Activated effector memory CD4-positive, alpha-beta T cell treated with anti-CD3 and anti-CD28 coated beads, Interleukin-2, amount 50 U/mL, for 16 hours (primary cell): ENCODE measurements around the gene TNS3.

ENCODE experiments used
- DNase-seq: peaks from one replicate; pipeline ENCODE4 v3.0.0-alpha.2; 2020

The TNS3 gene

DNA sequence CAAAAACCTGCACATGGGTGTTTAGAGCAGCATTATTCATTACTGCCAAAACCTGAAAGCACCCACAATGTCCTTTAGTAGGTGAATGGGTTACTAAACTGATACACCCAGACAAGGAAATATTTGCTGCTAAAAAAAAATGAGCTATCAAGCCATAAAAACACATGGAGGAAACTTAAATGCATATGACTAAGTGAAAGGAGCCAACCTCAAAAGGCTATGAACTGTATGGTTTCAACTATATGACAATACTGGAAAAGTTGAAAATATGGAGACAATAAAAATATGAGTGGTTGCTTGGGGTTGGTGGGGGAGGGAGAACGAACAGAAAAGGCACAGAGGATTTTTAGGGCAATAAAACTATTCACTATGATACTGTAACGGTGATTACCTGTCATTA lies 291.0 kb downstream of the TNS3 start:
- DNase-seq: no peak

DNA sequence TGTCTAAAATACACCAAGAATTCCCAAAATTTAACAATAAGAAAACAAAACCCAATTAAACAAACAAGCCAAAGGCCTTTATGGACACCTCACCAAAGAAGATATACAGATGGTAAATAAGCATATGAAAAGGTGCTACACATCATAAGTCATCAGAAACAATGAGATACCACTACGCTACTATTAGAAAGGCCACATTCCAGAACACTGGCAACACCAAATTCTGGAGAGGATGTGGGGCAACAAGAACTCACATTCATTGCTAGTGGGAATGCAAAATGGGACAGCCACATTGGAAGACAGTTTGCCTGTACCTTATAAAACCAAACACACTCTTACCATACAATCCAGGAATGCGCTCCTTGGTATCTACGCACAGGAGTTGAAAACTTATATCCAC lies 291.4 kb downstream of the TNS3 start:
- DNase-seq: no peak

DNA sequence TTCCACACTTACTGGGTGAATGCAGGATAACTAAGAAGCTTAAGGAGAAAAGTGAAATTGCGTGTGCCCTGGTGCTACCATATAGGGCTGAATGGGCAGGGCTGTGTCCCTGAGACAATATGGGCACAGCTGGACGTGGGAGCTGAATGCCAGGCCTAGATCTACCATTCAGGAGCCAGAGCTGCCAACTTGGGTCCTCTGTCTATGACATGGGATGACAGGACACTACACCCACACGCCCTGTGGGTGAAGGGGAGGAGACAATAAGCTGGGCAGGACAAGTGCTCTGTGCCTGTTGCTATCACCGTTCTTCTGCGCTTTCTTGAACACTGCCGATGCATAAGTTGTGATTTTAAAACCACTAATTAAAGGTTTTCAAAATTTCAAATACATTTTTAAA lies 293.9 kb downstream of the TNS3 start:
- no peak for DNase-seq

DNA sequence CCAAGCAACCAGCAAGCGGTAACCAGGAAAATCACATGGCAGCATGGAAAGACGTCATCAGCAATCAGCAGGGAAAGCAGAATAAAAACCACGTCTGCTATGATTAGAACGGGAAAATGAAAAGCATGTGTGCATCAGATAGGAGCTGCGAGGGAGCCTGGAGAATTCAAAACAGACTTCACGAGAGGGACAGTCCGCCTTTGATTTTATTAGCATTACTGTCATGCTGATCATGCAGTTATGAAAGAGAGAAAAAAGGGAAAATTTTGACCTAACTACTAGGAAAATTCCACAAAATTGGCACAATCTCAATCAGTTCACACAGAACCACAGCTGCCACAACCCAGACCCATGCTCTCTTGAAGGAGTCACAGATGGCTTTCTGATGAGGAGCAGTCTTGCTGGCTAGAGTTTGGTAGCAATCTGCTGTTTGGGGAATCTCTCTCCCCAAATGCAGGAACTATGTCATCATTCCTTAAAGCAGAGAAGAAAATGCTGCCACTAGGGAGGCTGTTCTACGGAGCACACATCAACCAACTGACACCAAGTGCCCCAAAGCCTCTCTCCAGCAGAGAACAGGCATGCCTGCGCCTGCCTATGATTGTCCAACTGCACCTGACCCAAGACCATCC lies 295.9 kb downstream of the TNS3 start:
- no peak for DNase-seq

DNA sequence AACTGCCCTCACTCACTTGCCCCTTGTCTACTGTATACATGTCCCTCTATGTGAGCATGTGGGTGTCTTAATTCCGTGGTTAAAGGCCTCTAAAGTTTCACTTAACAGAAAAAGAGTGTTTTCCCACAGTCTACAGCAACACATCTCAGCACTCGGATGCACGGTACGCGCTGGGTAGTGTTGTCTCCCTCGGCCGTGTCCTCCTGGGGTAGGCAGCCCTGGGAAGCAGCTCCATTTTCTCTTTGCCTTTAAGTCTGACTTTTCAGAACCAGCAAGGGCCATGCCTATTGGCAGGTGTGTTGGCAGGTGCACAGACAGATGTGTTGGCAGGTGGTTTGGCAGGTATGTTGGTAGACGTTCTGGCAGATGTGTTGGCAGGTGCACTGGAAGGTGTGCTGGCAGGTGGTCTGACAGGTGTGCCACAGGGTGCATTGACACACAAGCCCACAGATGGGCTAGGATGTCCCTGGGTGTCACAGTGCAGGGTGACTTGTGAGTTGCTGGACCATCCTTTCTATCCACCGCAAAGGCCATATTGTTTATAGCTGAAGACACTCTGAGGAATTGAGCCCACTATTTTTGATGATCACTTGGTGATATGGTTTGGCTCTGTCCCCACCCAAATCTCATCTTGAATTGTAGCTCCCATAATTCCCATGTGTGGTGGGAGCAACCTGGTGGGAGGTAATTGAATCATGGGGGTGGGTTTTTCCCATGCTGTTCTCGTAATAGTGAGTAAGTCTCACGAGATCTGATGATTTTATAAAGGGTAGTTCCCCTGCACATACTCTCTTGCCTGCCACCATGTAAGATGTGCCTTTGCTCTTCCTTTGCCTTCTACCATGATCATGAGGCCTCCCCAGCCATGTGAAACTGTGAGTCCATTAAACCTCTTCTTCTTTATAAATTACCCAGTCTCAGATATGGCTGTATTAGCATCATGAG lies 296.9 kb downstream of the TNS3 start:
- DNase-seq: no peak

DNA sequence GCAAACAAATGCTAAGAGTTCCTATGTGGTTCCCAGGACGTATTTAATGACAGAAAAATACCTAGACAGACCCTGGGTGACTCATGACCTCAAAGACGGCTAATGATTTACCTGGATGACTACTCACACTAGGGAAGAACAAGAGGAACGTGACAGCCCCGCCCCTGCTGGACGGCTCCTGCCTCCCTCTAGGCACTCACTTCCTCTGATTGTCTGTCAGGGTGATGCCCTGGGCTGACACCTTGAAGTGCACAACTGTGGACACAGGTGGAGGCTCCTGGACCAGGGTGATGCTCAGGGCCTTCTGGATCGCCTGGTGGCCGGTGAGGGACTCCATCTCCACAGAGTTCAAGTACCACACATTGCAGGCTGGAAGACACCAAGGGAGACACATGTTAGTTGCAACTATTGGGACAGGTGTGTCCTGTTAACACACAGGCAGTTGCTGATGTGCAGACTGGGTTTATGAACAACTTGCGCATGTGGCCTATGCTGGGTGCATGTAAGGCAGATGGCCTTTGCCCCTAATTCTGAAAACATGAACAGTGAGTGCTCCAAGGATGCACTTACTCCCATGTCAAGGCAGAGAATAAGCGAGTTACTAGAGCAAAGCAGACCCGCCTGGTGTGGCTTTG lies 298.3 kb downstream of the TNS3 start:
- DNase-seq: no peak

DNA sequence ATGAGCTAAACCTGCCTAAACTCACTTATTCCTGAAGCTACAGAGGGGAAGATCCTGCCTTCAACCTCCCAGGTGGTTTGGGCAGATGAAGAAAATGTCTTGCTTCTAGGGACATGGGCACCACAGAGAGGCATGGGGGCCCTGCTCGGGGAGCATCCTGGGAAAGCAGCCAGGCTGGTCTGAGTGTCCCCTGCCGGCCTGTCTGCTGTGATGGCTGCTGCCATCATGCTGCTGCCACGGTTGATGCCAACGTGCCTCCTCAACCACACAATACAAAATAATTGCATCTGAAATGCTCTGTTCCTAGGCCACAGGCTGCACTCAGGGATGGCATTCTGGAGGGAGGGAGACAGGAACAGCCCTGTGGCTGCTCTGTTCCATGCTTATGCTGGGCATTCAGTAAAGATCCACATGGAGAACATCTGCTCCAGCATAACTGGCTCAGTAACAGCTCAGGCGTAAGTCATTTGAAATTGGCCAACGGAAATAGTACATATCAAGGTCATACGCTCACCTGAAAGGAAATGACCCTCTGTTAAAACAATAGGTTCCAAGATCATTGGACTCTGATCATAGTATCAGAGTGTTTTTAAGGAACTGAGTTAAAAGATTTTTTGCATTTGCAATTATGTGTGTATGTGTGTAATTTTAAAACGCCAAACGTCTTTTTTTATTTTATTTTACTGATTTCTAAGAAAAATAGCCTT lies 299.0 kb downstream of the TNS3 start:
- DNase-seq: no peak

DNA sequence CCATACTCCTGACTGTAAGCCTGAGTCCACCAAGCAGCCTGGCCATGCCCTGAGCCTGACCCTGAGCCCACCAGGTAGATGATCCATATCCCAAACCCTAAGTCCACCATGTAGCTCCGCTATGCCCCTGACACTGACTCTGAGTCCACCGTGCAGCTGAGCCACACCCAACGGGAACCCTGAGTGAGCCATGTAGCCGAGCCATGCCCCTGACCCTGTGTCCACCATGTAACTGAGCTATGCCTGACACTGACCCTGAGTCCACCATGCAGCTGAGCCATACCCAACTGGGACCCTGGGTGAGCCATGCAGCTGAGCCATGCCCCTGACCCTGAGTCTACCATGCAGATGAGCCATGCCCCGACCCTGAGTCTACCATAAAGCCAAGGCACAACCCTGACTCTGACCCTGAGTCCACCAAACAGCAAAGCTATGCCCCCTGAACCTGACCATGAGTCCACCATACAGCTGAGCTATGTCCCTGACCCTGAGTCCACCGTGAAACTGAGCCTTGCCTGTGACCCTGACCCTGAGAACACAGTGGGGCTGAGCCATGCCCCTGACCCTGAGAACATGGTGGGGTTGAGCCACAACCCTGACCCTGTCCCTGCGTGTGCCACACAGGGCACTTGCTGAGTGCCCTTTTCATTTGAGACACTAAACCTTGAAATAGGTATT lies 299.8 kb downstream of the TNS3 start:
- no peak for DNase-seq

DNA sequence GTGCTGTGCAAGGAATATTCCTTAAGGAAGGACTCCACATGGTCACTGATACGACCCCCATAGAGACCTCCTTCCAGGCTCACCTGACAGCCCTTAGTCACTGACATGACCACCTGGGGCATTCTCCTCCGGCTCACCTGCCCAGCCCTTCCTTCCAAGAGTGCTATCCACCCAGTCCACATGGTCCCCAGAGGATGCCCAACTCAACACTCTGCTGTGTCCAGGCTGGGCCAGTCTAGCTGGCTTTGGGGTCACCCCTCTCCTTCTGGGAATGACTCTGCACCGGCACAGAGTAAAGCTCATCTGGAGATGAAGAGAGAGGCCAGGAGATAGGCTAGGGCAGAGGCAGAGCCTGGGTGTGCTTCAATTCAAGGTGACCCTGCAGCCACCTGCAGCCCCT lies 300.8 kb downstream of the TNS3 start:
- DNase-seq: no peak

DNA sequence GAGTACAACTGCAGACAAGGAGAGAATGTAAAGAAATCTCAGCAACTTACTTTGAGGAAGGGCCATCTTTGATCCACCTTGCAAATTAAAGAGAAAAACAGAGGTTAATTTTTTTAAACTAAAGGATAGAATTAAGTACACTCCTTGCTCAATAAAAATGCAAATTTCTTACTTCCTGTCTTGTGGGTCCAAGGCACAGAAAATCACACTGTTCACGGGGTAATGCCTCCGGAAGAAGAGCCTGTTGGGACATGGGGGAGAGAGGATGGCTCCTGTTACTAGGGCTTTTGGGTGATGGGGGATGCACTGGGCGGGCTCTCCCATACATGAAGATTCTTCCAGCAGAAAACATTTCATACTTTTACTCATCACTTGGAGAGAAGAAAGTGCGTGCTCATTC lies 301.8 kb downstream of the TNS3 start:
- DNase-seq: no peak

DNA sequence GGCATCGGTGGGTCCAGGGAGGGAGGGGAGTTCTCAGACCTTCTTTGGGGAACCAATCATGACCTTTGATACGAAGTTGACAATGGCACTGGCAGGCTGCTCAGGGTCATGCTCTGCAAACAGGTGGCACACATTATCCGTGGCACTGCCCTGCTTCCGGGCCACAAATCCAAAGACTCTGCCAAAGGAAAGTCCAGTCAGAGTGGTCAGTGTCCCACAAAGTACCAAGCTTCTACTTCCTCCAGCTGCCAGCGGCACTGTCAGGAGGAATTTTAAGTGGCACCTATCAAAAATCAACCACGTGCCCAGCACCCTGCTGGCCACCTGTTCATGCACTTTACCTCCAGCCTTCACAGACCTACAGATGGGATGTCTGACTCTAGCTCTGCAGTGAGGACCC lies 303.9 kb downstream of the TNS3 start:
- no peak for DNase-seq

DNA sequence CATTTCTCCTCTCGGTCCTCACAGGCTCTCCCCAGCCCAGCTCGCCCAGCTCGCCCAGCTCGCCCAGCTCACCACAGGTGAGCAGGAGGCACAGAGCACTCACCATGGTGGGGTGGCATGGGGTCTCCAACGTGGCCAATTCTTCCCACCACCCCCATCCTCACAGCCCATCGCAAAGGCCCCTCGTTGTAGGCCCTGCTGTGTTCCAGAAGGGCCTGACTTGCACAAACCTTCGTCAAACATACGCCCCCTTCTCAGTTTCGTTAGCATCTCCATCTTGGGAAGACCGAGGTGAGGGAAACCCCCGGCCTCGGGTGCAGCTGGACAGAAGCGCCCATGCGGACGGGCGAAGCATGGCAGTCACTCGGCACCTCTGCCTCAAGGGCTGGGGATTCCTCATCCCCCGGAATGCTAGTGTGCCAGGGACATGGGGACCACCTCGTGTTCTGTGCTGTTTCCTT lies 304.6 kb downstream of the TNS3 start:
- no peak for DNase-seq

DNA sequence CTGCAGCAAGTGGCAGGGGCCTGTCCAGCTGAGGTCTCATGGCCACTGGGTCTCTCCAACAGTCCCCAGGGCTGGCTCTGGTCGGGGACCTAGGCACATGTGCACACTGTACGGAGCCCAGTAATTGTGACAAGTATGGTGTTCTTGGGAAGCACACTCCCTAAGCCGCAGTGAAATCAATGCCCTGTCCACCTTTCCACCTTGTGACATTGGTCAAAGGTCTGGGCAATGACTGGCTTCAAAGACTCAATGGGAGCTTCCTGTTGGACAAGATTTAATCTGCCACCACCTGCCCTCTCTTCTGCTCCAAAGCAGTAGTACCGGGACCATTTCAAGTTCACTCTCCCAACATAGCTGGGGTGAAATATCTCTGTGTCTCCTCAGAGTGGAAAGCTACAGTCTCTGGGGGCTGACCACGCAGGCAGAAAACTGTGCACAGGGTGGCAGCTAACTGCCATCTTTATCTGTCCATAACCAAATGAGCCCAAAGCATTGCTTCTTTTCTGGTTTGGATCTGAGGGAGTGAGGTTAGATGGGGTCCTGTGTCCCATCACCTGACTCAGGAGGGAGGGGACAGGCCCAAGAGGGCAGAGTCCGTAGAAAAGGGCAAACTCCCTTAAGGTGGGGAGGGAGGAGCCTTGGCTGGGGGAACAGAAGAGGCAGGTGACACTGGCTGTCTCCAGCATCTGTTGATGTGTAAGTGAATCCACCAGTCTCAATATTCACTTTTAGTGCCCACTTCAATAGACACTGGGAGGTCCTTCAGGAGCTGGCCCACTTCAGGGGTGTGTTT lies 307.7 kb downstream of the TNS3 start:
- no peak for DNase-seq

DNA sequence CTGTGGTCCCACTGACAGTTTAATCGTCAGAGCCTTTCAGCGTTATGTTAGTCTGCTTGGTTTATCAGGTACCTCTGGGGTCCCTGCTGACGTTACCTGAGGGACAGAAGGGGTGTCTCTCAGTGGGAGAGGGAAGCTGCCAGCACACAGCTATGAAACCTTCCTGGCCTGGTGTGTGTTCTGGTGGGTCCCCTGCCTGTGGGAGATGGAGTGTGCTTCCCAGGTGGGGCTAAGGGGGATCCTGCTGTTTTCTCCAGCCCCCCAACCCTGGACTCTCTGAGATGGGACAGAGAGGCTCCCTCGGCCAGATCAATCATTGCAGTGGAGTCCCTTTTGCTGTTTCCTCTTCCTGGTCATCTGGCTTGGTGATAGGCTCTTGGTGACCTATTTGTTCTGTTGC lies 308.8 kb downstream of the TNS3 start:
- no peak for DNase-seq

DNA sequence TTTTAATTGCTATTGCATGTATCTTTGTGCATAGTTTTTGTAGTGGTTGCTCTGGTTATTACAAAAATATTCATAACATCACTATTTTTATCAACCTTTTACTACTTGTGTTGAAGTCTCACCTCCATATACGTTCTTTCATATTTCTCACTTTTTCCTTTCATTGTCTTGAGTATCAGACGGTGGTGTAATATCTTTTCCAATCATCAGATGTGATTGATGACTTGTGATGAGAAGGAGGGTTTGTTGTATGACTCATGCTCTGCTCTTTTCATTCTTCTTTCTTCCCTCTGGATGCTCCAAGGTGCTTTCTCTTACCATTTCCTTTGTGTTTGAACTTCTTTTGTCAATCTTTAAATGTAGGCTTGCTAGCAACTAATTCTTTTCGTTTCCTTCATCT lies 310.2 kb downstream of the TNS3 start:
- no peak for DNase-seq

DNA sequence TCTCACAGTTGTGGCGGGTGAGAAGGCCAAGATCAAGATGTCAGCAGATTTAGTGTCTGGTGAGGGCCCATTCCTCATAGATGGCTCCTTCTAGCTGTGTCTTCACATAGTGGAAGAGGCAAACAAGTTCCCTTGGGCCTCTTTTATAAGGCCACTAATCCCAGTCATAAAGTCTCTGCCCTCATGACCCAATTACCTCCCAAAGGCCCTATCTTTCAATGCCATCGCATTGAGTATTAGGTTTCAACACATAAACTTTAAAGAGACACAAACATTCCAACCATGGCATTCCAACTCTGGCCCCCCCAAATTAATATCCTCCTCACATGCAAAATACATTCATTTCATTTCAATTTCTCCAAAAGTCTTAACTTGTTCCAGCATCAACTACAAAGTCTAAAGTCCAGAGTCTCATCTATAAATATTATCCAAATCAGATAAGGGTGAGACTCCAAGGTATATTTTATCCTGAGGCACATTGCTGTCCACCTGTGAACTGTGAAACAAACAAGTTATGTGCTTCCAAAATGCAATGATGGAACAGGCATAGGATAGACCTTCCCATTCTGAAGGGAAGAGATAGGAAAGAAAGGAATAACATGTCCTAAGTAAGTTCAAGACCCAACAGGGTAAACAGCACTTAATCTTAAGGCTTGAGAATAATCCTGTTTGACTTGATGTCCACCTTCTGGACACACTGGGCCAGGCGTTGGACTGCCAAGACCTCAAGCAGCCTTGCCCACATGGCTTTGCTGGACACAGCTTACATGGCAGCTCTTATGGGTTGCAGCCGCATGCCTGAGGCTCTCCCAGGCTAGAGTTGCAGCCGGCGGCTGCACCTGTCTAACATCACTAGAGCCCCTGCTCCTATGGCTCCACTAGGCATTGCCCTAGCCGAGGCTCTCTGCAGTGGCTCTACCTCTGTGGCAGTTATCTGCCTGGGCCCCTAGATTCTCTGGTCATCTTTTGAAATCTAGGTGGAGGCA lies 312.8 kb downstream of the TNS3 start:
- peak; percentile 37 for DNase-seq

DNA sequence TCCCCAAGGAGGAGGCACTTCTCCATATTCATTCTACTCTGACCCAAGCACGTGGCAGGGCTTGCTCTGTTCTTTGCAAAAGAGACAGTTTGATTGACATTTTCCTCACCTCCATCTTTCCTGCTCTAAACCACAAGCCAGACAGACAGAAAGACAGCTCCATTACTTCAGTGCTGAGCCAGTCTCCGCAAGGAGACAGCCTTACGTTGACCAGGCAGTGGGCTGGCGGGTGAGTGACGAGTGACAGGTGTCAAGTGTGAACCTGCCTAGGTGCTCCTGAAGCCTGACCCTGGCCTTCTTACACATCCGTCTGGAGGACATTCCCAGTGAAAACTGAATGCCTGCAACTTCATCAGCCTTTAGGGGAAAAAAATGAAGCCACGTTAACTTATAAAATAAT lies 314.6 kb downstream of the TNS3 start:
- no peak for DNase-seq

DNA sequence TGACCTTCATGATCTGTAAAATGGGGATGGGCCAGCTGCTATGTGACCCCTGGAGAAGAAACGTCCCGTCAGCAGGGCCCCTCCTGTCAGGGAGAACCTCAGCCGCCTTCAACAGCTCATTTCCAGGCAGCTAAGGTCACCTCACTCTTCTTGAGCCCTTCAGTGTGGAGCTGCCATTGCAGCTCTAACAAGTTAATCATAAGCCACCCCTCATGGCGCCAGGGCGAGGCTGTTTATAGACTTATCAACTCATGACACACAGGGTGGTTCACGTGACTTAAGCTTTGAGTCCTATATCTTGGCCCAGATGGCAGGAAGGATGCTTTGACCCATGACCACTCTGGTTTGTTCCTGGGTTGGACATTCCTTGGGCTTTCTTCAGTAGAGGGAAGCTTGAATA lies 315.1 kb downstream of the TNS3 start:
- DNase-seq: peak; percentile 22

DNA sequence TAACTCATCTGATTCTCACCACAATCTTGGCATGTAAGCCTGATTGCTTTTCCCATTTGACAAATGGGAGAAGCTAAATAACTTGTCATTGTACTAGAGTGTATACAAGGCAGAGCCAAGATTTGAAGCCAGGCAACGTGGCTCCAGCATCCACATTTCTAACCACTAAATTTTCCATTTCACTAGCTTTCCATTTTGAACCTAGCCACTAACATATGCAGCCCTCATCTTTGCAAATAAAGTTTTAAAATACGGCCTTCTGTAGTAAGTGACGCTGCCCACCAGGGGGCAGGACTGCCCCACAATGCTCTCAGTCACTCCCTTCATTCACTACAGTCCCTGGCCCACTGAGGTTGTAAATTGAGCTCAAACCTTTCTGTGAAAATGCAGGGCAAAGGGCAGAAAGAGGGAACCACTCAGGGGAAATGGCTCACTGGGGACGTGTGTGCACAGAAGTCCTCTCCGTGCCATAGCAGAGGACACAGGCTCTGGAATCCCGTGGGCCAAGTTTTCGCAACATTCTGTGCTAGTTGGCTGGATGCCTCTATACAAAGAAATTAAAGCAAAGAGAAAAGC lies 315.7 kb downstream of the TNS3 start:
- peak; percentile 63 for DNase-seq

DNA sequence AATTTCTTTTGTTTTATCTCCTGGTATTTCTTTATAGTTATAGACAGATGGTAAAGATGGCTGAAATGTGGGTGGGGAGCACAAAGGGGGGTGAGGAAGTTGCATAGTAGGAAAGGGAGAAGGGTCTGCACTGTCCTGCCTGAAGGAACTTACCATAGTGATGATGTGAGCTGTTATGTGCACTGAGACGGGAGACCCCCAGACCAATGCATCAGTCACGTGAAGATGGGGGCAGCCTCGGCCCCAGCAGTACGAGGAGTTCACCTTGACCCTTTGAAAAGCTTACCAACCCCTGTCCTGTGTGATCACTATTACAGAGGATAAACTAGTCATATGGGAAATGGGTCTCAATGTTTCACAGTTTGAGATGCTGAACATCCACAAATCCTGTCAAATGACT lies 316.3 kb downstream of the TNS3 start:
- DNase-seq: no peak
